Glomerular visceral epithelial cell (primary cell): ENCODE data around the gene CHI3L2.
A peak's percentile ranks its signal among the peaks of the same experiment; 100 is the strongest.

ENCODE experiments used
- DNase-seq: peaks from one replicate; pipeline ENCODE4 v3.0.0-alpha.2; 2016; ENCODE audit errors: extremely low spot score

CHI3L2 gene

DNA sequence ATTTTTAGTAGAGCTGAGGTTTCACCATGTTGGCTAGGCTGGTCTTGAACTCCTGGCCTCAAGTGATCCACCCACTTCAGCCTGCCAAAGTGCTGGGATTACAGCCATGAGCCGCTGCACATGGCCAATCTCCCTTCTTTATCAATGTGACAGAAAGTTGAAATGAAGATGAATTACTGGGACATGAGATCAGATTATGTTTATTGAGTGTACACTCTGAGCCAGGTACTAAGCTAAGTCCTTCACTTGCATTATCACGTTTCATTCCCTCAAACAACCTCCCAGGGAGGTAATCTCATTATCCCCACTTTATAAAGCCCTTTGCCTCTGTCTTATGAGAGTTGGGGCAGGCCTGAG lies 6.3 kb upstream of the CHI3L2 start:
- no peak for DNase-seq

DNA sequence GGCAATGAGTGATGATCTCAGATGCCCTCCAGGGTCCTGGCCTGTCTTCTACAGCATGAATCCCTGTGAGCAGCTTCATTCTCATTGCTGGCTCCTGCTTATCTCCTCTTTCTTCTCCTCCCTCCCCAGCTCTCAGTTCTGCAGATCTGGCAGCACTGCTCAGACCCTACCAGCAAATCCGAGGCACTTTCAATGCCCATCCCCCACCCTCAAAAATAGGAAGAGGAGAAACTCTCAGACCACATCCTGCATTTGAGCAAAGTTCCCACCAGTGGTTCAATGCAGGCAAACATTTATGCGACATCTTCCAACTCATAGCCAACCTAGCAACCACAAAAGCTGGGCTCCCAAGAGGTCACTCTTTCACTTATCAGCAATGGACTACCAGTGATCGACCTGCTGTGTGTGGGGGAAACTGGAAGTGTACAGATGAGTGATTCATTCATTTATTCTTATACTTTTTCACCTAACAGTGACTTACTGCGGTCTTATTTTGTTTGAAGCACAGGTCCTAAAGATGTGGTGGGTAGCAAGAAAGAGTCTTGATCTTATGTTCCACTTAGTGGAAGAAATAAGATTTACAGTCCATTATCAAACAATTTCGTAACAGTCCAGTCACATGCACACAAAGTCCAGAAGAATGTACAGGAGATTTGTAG lies 5.8 kb upstream of the CHI3L2 start:
- no peak for DNase-seq

DNA sequence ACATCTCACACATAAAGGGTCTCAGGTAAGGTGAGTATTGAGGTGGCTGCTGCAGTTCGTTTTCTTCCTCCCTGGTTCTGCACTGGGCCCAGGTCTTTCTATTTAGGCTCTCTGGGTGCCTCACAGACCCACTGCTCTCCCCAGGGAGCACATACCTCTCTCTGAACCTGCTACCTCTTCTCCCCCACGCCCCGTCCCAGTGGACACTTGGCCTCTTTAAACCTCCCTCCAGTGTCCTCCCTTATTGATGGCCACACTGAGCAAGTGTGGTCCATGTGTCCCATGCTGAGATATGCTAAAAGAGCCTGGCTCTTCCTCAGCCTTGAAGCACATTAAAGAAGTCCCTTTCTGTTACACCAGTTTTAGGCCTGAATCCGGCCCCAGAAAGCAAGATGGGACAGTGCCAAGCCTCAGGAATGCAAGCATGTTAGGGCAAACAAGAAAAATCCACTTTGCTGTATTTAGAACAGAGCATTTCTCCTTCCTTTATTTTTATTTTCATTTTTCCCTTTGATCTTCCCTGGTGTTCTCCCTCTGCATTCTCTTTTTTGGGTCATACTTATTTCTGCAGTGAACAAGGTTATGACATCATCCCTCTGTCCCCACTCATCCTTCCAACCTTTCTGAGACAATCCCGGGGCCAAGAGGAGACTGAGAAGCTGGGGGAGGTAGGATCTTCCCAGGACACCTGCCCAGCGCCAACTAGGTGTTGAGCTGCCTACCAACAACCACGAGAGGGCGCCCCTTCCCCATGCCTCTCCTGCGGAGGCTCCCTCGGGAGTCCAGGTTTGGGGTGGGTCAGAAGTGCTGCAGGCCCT lies 5.0 kb upstream of the CHI3L2 start:
- DNase-seq: peak; percentile 74

DNA sequence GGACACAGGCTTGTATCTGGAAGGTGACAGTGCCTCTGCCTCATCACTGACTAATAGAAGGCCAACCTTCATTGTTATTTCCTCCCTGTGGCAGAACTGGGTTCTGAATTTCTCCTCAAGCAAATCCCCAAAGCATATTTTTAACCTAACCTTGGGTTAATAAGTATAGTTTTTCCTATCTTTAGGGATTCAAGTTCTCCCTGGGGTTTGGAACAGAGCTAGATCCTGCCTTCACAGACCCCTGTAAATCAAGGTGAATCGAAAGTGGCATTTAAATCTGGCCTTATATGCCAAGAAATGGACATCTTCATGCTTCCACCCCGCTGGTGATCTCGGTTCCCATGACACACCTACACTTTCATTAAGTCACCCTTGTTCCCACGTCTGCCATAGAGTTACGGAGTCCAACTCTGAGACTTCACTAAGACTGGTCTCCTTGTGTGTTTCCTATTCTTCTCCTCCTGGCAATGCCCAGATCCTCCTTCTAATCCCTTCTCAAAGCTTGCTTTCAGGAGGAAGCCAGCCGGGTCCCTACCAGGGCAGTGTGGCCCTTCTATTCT lies 4.3 kb upstream of the CHI3L2 start:
- no peak for DNase-seq

DNA sequence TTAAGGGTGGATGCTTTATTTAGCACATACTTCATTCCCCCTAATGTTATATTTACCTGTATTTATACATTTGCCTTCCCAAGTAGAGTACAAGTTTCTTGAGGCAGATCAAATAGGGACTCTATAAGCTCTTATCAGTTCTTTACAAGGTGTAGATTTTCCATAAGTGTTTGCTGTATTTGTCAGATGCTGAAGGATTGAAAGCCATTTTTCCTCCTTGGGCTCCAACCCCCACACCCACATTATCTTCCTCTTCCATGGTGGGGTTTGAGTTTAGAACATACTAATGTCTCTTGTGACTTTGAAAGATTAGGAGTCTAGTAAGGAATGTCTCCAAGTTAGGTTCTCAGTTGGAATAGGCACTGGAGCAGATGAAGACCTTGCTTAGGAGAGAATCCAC lies 2.4 kb upstream of the CHI3L2 start:
- no peak for DNase-seq

DNA sequence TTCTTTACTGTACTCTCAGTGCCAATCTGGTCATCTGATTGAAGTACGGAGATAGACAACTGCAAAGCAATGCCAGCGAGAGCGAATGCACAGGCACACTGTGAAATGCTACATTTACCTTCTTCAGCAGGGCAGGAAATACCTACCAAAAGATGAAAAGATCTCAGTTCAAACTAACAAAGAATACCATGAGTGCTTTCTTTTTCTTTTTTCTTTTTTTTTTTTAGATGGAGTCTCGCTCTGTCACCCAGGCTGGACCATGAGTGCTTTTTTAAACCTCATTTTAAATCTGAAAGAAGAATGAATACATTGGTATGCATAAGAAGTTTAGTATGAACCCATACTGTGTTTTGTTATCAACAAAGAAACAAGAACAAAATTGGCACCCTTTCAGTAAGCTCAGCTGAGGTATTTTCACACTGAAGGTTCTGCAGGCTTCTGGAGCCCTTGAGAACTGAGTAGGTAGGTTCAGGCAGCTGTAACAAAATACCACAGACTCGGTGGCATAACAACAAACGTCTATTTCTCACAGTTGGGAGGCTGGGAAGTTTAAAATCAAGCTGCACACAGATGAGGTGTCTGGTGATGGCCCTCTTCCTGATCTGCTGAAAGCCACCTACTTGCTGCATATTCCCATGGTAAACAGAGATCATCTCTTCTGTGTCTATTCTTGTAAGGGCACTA lies 1.7 kb upstream of the CHI3L2 start:
- DNase-seq: no peak

DNA sequence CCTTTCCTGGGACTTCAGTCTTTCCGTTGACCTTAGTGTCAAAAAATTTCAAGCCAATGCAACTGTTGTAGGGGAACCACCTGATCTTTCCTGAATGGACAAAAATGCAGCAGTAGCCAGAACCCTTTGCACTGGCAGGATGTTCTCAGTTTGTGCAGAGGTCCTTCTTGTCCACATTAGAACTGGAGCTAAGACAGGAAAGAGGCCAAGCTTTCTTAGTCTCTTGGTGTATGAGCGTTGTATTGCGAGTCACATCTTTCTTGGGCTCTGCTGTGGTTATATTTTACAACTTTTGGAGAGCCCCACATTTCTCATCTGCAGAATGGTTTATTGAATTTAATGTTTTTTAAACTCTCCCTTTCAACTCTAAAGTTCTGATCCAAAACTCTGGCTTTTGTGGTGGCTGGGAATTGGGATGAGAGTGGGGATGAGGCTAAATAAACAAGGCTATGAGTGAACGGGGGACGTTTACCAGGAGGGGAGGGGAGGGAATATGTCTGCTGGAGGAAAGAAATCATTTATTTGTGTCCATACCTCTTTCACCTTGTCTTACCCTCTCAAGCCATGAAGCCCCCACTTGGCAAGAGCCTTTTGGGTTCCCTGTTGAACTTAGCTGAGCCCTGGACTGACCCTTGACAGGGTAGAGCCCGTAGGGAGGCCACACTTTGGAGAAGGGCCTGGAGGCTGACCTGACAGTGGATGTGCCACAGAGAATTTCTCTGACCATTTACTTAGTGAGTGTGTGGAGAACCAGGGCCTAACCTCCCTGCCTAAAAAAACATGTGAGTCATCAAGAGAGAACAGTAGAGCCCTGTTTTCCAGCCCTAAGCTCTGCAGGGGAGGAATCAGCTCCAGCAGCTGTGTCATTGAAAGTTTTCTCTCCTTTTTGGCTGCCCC lies 586 bp downstream of the CHI3L2 start:
- peak; percentile 70 for DNase-seq

DNA sequence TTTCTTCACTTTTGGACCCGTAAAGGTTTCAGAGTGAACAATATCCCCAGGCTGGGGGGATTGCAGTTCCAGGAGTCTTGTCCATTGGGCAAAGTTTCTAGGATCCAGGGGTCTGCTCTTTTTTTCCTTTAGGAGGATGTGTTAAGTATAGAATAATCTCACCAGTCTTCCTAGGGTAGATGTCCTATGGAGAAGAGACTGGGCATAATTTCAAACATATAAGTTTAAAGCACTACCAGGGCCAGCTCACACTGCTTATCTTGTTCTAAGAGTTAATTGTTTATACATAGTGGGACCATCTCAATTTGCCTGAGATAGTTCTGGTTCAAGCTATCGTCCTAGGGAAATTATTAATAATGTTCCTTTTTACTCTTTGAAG lies 1.2 kb downstream of the CHI3L2 start:
- DNase-seq: no peak

DNA sequence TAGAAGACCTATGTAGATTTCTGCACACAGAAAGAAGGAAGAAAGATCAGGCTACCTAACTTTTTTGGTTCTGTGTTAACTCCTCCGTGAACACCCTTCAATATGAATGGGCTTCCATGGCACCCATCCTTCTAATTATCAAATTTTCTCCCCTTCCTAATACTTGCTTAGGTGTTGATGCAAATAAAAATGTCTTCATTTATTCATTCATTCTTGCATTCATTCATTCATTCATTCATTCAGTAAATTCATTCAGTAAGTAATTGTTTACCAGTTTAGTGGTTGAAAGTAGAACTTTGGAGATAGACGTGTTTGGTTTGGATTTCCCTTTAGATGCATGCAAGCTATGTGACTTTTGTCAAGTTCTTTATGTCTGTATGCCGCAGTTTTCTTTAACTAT lies 4.6 kb downstream of the CHI3L2 start:
- no peak for DNase-seq

DNA sequence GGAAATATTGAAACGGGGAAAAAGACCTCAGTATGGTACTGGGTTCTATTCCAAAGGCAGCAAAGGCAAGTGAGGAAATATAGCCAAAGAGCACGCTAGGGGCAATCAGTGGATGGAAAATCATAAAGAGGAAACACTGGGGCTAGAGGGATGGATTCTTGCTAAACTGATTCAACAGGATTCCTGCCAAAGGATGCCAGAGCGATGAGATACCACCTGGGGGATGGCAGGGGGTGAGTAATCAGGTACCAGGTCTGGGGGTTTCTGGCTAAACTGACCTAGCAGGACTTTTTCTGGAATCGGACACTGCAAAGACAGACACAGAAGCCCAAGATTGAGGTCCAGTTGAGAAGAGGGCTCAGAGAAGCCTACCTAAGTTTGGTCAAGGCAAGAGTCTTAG lies 6.7 kb downstream of the CHI3L2 start:
- peak; percentile 20 for DNase-seq

DNA sequence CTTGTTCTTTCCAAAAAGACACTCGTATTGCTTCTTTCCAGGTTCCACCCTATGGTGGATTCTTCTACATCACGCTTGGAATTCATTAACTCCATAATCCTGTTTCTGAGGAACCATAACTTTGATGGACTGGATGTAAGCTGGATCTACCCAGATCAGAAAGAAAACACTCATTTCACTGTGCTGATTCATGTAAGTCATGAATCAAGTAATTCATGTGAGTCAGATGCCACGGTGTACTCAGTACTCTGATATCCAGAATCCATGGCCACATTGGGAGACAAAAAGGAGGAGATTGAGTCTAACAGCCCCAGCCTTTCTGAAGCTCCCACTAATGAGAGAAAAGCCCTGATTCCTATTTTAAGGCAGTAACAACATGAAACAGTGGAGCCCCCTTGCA lies 7.4 kb downstream of the CHI3L2 start:
- DNase-seq: peak; percentile 21

DNA sequence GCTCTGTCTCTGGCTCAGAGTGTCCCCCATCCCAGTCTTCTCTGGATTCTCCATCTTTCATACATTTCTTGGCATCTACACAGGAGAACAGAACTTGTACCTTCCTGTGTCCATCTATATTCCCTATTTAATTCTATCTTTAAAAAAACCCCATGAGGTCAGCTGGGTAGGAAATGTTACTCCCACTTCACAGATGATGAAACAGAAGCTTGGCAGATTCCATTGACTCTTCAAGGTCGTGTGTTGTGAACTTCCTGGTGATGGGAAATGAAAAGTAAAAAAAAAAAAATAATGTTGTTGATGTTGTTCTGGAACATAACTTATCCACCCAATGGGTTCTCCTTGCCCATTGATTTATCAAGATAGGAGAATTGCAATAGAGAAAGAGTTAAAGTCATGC lies 8.9 kb downstream of the CHI3L2 start:
- DNase-seq: no peak

DNA sequence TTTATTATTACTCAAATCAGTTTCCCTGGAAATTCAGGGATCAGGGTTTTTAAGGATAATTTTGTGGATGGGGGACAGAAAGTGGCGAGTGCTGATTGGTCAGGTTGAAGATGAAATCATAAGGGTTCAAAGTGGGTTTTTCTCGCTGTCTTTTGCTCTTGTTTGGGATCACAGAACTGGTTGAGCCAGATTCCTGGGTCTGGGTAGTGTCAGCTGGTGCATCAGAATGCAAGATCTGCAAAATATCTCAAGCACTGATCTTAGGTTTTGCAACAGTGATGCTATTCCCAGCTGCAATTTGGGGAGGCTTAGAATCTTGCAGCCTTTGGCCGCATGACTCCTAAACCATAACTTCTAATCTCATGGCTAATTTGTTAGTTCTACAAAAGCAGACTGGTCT lies 9.3 kb downstream of the CHI3L2 start:
- no peak for DNase-seq

DNA sequence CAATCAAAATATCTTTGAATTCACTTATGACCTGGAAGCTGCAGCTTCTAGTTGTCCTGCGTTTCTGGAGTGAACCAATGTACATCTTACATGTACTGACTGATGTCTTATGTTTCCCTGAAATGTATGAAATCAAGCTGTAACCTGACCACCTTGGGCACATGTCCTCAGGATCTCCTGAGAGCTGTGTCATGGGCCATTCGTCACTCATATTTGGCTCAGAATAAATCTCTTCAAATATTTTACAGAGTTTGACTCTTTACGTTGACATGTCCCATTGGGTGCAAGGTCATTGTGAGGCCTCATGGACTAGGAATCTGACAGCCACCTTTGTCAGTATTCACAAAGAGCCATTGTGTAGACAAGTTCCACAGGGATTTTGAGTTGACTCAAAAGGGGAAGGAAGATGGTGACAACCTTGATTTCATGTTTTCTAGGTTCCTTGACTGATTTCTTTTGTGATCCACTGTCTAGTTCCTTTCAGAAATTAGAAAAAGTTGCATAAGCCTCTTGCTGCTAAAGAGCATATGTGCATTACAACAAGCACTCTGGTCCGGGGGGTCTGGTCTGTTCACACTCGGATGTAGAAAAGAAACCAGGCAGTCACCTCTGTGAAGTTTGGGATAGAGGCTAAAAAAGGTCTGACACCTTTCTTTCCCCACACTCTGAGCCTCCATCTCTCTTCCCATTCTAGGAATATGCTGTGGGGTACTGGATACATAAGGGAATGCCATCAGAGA lies 10.7 kb downstream of the CHI3L2 start:
- no peak for DNase-seq

DNA sequence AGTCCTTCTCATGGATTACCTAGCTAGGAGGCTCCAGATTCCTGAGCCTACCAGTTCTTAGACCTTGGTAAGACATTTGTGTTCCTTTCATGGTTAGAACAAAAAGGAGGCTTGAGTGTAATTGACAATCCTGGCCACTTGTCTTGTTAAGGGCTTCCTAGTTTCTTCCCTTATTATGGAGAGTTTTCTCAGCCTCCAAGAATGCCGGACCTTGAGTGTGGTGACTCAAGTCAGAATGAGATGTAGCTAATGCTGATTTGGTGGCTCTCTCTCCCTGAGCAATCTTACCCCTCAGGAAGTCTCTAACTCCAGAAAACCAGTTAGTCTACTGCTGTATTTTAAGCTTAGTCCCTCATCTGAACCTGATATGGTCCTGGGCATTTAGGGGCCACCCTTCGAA lies 14.3 kb downstream of the CHI3L2 start:
- no peak for DNase-seq

DNA sequence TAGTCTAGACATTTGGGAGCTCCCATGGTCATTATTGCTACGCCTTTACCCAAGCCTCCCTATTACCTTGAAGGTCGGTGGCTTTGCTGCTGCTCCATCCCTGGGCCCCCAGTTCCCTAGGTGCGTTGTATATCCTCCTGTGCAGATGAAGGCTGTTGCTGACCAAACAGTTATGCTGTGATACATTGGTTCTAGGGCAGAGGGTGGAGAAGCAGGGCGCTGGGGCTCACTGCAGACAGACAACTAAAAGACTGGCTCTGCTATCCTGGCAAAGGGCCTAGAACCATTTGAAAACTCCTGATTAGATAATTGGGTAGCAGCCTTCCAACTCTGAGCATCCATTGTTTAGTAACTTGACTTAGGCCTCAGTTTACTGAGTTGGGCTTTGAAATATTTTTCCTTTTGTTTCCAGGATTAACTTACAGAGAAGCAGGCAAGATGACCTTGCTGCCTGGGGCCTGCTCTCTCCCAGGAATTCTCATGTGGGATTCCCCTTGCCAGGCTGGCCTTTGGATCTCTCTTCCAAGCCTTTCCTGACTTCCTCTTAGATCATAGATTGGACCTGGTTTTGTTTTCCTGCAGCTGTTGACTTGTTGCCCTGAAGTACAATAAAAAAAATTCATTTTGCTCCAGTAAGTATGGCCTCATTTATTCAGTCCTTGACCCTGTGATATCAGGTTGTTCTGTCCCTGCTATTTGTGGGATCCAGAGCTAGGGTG lies 15.5 kb downstream of the CHI3L2 start:
- DNase-seq: no peak

DNA sequence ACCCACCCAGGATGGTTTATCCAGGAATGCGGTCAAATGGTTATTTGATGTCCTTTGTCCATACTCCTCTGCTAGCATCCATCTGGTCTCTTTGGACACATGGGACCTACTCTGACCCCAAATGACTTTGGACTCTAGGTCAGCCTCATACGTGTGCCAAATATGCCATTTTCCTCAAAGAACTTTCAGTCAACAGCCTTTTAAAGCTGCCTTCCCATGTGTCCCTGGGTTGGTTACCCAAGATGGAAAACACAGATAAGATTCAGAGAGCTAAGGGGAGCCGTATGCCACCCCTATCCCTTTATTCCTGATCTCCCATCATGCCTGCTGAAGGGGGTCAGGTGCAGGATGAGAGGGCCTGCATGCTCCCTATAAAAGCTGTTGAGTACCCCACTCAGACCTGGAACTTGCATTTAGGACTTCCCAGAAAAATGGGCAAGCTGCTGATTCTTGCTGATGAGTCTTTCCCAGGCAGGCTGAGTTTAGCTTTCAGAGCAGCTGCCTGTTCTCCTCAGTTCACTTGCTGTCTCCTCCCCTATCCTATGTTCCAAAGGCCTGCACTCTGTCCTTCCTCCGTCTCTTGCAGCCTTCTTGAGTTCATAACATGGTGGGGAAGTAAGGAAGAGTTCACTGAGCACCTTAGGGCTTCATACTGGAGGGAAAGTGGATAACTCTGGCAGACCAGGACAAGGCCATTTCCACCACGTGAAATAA lies 19.8 kb downstream of the CHI3L2 start:
- DNase-seq: no peak

DNA sequence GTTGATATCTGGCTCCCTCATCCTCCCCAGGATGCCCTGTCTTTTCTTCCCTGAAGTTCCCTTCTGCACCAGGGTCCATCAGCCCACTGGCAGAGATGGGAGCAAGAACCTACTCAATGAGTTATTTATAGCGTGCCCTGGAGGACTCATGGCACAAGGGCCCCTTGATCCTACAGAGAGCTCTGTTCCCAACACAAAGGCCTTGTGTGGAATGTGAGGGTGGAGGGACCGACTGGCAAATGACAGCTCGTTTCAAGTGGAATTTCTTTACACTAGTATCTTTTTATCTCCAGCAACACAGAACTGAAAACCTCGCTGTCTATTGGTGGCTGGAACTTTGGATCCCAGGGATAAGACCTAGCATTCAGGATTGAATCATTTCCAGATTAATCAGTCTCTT lies 22.4 kb downstream of the CHI3L2 start:
- DNase-seq: no peak

DNA sequence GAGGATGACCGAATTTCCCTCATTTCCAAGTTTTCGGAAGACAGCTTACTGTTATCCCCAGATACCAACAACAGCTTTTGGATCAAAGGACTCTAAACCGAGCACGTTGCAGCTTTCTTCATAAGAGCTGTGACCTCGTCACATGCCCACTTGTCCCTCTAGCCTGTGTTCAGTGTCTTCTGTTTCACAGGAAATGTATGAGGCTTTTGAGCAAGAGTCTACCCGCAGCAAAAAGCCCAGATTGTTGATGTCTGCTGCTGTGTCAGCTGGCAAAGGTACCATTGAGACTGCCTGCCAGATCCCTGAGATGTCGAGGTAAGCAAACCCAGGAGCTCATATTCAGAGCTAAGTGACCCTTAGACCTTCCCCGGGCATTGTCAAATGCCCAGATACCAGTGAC lies 24.1 kb downstream of the CHI3L2 start:
- DNase-seq: no peak

DNA sequence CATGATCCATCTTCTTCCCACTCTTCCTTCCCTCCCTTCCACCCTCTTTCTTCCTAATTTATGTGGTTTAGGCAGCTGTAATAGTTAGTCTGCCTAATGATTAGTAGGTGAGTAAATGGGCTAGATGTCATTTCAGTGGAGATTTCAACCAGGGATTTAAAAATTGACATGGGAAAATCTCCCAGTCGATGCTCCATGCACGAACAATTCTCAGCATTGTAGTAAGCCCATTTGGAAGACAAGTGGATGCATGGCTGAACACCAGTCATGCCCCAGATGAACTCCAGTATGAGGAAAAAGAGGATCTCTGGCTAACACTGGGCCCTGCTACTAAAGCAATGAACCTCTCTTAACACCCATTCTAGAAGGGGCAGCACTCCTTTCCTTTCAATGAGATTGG lies 25.3 kb downstream of the CHI3L2 start:
- DNase-seq: no peak
